IPS-20b (cell line): ENCODE results near the gene ABTB1.
"Not testable (repeated sequence)": the region's sequence is repeated elsewhere in the genome, so short reads cannot be mapped to it uniquely, and the experiment has no call there.

Source experiments
- H3K27ac ChIP-seq: one replicate; pipeline ENCODE4 v1.5.1; 2013; ENCODE audit warnings: low read length
- H3K27me3 ChIP-seq: 2 replicates; pipeline ENCODE4 v1.6.1; 2013; ENCODE audit warnings: mild to moderate bottlenecking, low read length, inconsistent platforms; ENCODE audit not compliant: insufficient read depth
- H3K36me3 ChIP-seq: 2 replicates; pipeline ENCODE4 v1.6.1; 2013; ENCODE audit warnings: low read depth, mild to moderate bottlenecking, inconsistent platforms, low read length, moderate library complexity; ENCODE audit not compliant: insufficient read depth
- H3K4me1 ChIP-seq: 2 replicates; pipeline ENCODE4 v1.6.1; 2013; ENCODE audit warnings: mild to moderate bottlenecking, control low read depth, inconsistent platforms, low read length, moderate library complexity; ENCODE audit not compliant: insufficient read depth
- H3K4me3 ChIP-seq: 2 replicates; pipeline ENCODE4 v1.5.1; 2013; ENCODE audit warnings: mild to moderate bottlenecking, low read length, inconsistent platforms
- H3K9ac ChIP-seq: 2 replicates; pipeline ENCODE4 v1.6.1; 2013; ENCODE audit warnings: low read depth, mild to moderate bottlenecking, inconsistent platforms, low read length, moderate library complexity
- H3K9me3 ChIP-seq: 2 replicates; pipeline ENCODE4 v1.6.1; 2013; ENCODE audit warnings: mild to moderate bottlenecking, low read depth, low read length, inconsistent platforms; ENCODE audit not compliant: insufficient read depth

ABTB1 gene

GRCh38 chr3:127652246-127652995 is 20.3 kb upstream of the ABTB1 start:
- no peak overlapping the region for H3K27ac ChIP-seq

GRCh38 chr3:127654374-127654773 is 18.4 kb upstream of the ABTB1 start:
- Histone ChIP-seq H3K4me1 (no peaks in the 10 kb centered on the region), H3K9ac (no peak overlapping the region)

More at GRCh38 chr3:127652246-127652995, 20.3 kb upstream of the ABTB1 start:
- H3K9me3 ChIP-seq, result no peaks in the 10 kb centered on the region
- H3K4me1 ChIP-seq, result no peaks in the 10 kb centered on the region
- no peaks in the 10 kb centered on the region for H3K36me3 ChIP-seq
- H3K9ac ChIP-seq, result no peak overlapping the region
- H3K4me3 ChIP-seq, result no peak overlapping the region
- no peaks in the 10 kb centered on the region for H3K27me3 ChIP-seq

GRCh38 chr3:127654993-127655392 is 17.8 kb upstream of the ABTB1 start:
- H3K9ac ChIP-seq, H3K36me3 ChIP-seq, H3K27me3 ChIP-seq, H3K27ac ChIP-seq, H3K4me1 ChIP-seq, H3K9me3 ChIP-seq, H3K4me3 ChIP-seq: not testable (repeated sequence)

More at GRCh38 chr3:127654374-127654773, 18.4 kb upstream of the ABTB1 start:
- H3K4me3 ChIP-seq, result no peak overlapping the region
- H3K27me3 ChIP-seq, result no peaks in the 10 kb centered on the region
- H3K27ac ChIP-seq, result no peak overlapping the region
- H3K36me3 ChIP-seq, result no peaks in the 10 kb centered on the region
- no peaks in the 10 kb centered on the region for H3K9me3 ChIP-seq

GRCh38 chr3:127655641-127656040 is 17.1 kb upstream of the ABTB1 start:
- no peak overlapping the region for H3K27ac ChIP-seq
- H3K9ac ChIP-seq, result no peak overlapping the region

GRCh38 chr3:127656906-127657305 is 15.8 kb upstream of the ABTB1 start:
- Histone ChIP-seq H3K9me3 (no peaks in the 10 kb centered on the region), H3K36me3 (peaks cover 15% of the 10 kb centered on the region), H3K9ac (no peak overlapping the region), H3K4me1 (no peaks in the 10 kb centered on the region), H3K27ac (no peak overlapping the region), H3K27me3 (no peaks in the 10 kb centered on the region), H3K4me3 (no peak overlapping the region)

More at GRCh38 chr3:127655641-127656040, 17.1 kb upstream of the ABTB1 start:
- H3K36me3 ChIP-seq, result peaks cover 9% of the 10 kb centered on the region; the same call in 1 of the 2 replicates
- H3K4me1 ChIP-seq, result no peaks in the 10 kb centered on the region
- no peaks in the 10 kb centered on the region for H3K27me3 ChIP-seq
- no peaks in the 10 kb centered on the region for H3K9me3 ChIP-seq
- no peak overlapping the region for H3K4me3 ChIP-seq

GRCh38 chr3:127658234-127658633 is 14.5 kb upstream of the ABTB1 start:
- H3K9ac ChIP-seq, result no peak overlapping the region
- H3K4me1 ChIP-seq, result no peaks in the 10 kb centered on the region
- H3K27ac ChIP-seq, result no peak overlapping the region
- H3K4me3 ChIP-seq, result no peak overlapping the region
- no peaks in the 10 kb centered on the region for H3K9me3 ChIP-seq
- H3K27me3 ChIP-seq, result no peaks in the 10 kb centered on the region
- peaks cover 24% of the 10 kb centered on the region for H3K36me3 ChIP-seq

GRCh38 chr3:127660621-127661251 is 12.0 kb upstream of the ABTB1 start:
- Histone ChIP-seq H3K4me3 (no peak overlapping the region), H3K27me3 (no peaks in the 10 kb centered on the region), H3K27ac (no peak overlapping the region), H3K4me1 (no peaks in the 10 kb centered on the region), H3K9me3 (no peaks in the 10 kb centered on the region), H3K36me3 (peaks cover 33% of the 10 kb centered on the region), H3K9ac (no peak overlapping the region)

GRCh38 chr3:127661600-127661999 is 11.2 kb upstream of the ABTB1 start:
- peaks cover 38% of the 10 kb centered on the region for H3K36me3 ChIP-seq
- H3K27ac ChIP-seq, result no peak overlapping the region
- H3K9me3 ChIP-seq, result no peaks in the 10 kb centered on the region
- no peaks in the 10 kb centered on the region for H3K4me1 ChIP-seq
- no peak overlapping the region for H3K4me3 ChIP-seq
- H3K9ac ChIP-seq, result no peak overlapping the region
- no peaks in the 10 kb centered on the region for H3K27me3 ChIP-seq

- Histone ChIP-seq H3K9ac (no peak overlapping the region), H3K4me1 (no peaks in the 10 kb centered on the region), H3K27ac (no peak overlapping the region), H3K4me3 (no peak overlapping the region), H3K9me3 (no peaks in the 10 kb centered on the region), H3K36me3 (peaks cover 42% of the 10 kb centered on the region), H3K27me3 (no peaks in the 10 kb centered on the region)
Measured at GRCh38 chr3:127662001-127662469, 10.7 kb upstream of the ABTB1 start.

- H3K27ac ChIP-seq, result no peak overlapping the region
- no peaks in the 10 kb centered on the region for H3K9me3 ChIP-seq
- H3K27me3 ChIP-seq, result no peaks in the 10 kb centered on the region
- peaks cover 42% of the 10 kb centered on the region for H3K36me3 ChIP-seq
- no peak overlapping the region for H3K4me3 ChIP-seq
- no peak overlapping the region for H3K9ac ChIP-seq
- no peaks in the 10 kb centered on the region for H3K4me1 ChIP-seq
Measured at GRCh38 chr3:127663151-127663550, 9.6 kb upstream of the ABTB1 start.

- H3K4me3 ChIP-seq, result no peak overlapping the region
- no peak overlapping the region for H3K27ac ChIP-seq
- H3K27me3 ChIP-seq, result no peaks in the 10 kb centered on the region
- H3K4me1 ChIP-seq, result no peaks in the 10 kb centered on the region
- H3K9me3 ChIP-seq, result no peaks in the 10 kb centered on the region
- H3K9ac ChIP-seq, result no peak overlapping the region
- peaks cover 37% of the 10 kb centered on the region for H3K36me3 ChIP-seq
Measured at GRCh38 chr3:127665165-127665564, 7.6 kb upstream of the ABTB1 start.

GRCh38 chr3:127665586-127665985 is 7.2 kb upstream of the ABTB1 start:
- H3K4me1 ChIP-seq, result no peaks in the 10 kb centered on the region
- no peak overlapping the region for H3K27ac ChIP-seq
- no peaks in the 10 kb centered on the region for H3K27me3 ChIP-seq
- no peaks in the 10 kb centered on the region for H3K9me3 ChIP-seq
- H3K36me3 ChIP-seq, result peaks cover 34% of the 10 kb centered on the region
- H3K9ac ChIP-seq, result no peak overlapping the region
- H3K4me3 ChIP-seq, result no peak overlapping the region
